HUDEP-2 (cell line): ENCODE data around the gene PRRC2A.

Experiments used
- DNase-seq, 76 experiments: peaks; one replicate each; lab custom pipeline; 2025; ENCODE audit not compliant: unreplicated experiment in 76 of 76; lab: John Stamatoyannopoulos, UW

The PRRC2A gene

GRCh38 chr6:31663961-31664789 is 43.7 kb downstream of the PRRC2A start:
- DNase-seq, result no peak

DNA sequence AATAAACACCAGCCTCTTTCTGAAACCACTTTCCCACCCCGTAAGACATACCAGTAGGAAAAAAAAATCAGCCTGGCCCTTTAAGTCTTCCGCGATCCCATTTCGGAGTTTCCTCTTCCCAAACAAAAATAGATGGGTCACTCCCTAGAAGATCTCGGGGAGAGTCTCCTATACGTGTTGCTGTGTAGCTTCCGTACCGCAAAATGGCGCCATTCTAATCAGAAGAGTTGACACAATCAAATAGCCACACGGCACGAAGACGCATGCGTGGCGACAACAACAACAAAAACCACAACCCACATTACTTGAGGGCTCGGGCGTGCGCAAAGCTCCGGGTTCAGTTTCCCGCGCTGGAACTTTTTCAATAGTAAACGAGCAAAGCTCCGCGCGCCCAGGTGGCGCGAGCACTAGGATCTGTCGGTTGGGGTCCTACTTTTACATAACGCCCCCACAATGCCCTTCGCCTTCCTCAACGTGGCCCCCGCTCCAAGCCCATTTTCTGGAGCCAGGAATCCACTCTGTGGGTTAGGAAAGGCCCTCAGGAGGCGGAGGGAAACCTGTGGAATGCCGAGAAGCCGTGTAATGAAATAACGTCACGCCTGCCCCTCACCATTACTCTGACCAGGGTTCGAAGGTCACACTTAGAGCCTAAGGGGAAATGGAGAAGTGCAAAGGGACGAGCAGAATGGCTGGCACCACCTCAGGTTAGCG is 44.4 kb downstream of the PRRC2A start, which contains the start of gene GPANK1:
GPANK1 (minus strand) TSS at position 208 of the 711 bp plus-strand sequence. CDS start 519 bp downstream, outside the sequence.
- DNase-seq, result peak in 74 of 76 experiments; percentile 74 to 97 (median 92)

- DNase-seq, result peak in 75 of 76 experiments; percentile 82 to 99 (median 99)
These were observed 45.2 kb downstream of the PRRC2A start, which contains the start of gene CSNK2B for GRCh38 chr6:31665501-31666336. Gene CSNK2B (plus strand): TSS chr6:31666080. CDS start chr6:31666832, 752 bp downstream.

- DNase-seq, result peak in 7 of 76 experiments; percentile 14 to 48 (median 25)
These were observed 45.9 kb downstream of the PRRC2A start for GRCh38 chr6:31666337-31666965.

DNA sequence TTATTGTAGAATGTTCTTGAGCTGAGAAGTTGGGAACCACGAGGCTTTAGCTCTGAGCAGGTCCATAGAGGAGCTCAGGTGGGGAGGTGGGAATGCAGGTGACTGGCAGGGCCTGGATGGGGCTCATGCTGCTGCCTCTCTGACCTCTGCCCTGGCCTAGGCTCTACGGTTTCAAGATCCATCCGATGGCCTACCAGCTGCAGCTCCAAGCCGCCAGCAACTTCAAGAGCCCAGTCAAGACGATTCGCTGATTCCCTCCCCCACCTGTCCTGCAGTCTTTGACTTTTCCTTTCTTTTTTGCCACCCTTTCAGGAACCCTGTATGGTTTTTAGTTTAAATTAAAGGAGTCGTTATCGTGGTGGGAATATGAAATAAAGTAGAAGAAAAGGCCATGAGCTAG is 49.2 kb downstream of the PRRC2A start, which contains the start of gene LY6G5B:
LY6G5B (plus strand) TSS at position 301 of the 400 bp plus-strand sequence. CDS start 975 bp downstream, outside the sequence.
- no peak for DNase-seq

DNA sequence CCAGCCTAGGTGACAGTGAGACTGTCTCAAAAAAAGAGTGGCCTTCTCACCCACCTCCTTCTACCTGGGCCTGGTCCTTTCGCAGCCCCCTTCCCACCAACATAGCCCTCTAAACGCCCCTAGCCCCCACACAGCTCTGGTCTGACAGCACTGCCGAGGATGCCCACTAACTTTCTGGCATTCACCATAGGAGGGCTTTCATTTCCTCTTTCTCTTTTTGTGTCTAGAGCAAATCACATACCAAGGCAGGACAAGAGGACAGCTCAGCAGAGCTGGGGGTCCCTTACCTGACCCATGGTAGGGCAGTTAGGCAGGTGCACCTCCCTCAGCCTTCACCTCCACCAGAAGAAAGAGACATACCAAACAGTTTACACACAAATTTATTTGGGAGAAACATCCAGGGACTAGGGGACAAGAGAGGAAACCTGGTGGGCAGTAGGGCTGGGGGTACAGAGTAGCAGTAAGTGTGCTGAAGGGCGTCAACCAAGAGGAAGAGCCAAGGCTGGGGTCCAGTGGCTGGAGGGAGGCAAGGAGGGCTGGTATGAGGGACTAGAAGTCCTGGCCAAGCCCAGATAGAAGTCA is 55.9 kb downstream of the PRRC2A start:
- no peak for DNase-seq

DNA sequence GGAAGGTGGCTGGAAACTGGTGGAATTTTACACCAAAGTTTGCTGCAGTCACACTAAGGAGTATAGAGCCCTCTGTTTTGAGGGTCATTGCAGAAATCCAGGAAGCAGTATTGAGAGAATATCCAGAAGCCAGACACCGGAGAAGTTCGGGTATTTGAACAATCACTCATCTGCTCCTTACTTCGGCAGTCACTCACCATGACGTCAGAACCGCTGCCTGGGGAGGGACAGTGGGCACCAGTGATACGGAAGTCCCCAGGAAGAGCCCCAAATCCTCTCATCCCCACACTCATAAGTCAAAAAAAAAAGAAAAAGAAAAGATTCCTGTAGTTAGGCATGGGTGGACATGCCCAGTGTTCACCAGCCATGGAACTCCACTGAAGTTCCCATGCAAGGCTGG is 56.4 kb downstream of the PRRC2A start:
- DNase-seq, result no peak

- DNase-seq, result no peak
These were observed 57.4 kb downstream of the PRRC2A start for GRCh38 chr6:31677955-31678354.

- peak in 70 of 76 experiments; percentile 21 to 86 (median 70) for DNase-seq
These were observed 60.0 kb downstream of the PRRC2A start, which contains the start of gene LY6G5C for GRCh38 chr6:31680226-31681134. Gene LY6G5C (minus strand): TSS chr6:31681067. CDS start chr6:31680373, 694 bp downstream.

DNA sequence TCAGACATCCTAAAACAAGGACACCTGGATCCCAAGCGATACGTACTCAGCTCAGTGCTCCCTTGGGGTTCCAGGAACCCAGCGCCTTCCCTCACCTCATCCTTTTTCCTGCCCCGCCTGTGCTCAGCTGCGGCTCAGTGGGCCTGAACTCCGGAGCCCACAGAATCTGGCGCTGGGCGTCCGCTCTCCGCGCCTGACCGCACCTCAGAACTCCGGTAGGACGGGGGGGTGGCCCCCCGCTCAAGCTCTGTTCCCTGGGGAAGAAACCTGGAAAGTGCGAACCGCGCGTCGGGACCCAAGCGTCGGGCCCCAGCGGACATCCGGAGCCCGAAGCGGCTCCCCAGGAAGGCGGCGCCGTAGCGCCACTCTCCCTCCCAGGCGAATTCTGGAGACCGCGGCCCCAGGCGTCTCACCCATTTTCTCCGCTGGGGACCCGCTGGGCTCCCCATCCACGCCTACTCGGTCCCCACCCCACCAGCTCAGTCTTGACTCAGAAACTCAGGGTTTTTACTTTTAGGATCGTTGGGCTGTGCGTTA is 60.7 kb downstream of the PRRC2A start:
- peak in 20 of 76 experiments; percentile 16 to 45 (median 32) for DNase-seq

- no peak for DNase-seq
These were observed 63.1 kb downstream of the PRRC2A start for GRCh38 chr6:31683591-31683990.

GRCh38 chr6:31686483-31686882 is 66.0 kb downstream of the PRRC2A start:
- DNase-seq, result peak in 40 of 76 experiments; percentile 5 to 66 (median 40)

DNA sequence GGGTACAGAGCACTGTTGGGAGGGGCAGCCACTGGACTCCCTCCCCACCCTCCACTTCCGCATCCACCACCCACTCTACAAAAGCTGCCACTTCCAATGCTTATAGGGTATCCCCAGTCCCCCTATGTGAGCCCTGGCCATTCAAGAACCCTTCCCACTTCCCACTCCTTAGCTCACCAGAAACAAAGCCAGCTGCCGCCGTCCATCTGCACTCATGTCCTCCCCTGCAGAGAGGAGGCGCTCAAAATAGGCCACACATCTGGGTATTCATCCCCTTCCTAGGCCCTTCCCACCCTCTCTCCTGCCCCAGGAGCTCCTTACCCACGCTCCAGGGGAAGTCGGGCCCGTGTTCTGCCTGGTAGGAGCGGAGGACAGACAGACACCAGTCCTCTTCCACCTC is 66.8 kb downstream of the PRRC2A start:
- DNase-seq, result no peak
